ENCODE results near the gene LRRC3.

DNA sequence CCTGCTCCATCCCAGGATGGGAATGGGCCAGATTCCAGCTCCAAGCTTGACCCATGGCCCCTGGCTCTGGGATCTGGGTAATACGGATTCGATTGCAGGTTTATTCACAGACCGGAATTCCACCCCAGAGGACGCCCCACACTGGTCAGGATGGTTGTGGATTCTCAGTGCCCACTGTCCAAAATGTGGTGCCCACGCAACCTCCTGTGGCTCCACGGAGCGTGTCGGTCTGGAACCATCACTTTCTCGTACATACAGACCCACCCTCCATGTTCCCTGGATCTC is 53.1 kb downstream of the LRRC3 start:
- TF ChIP-seq CTBP1 (IDR thresholded peaks at IDR 0.05; ENCODE audit: borderline replicate concordance): no peak
- TF ChIP-seq ZNF384 (IDR thresholded peaks at IDR 0.05): no peak
- TF ChIP-seq SP1 (IDR thresholded peaks at IDR 0.05): no peak
- TF ChIP-seq BHLHE40 (IDR thresholded peaks at IDR 0.05; ENCODE audit: borderline replicate concordance): no peak
- TF ChIP-seq FOXK2 (IDR thresholded peaks at IDR 0.05): no peak
- no peak for TF ChIP-seq TARDBP (IDR thresholded peaks at IDR 0.05)
- no peak for TF ChIP-seq FOXA1 (IDR thresholded peaks at IDR 0.05)
- no peak for TF ChIP-seq HDGF (IDR thresholded peaks at IDR 0.05; ENCODE audit: borderline replicate concordance)
- no peak for TF ChIP-seq FOXM1 (IDR thresholded peaks at IDR 0.05; ENCODE audit: borderline replicate concordance)
- TF ChIP-seq, protein P1, sequence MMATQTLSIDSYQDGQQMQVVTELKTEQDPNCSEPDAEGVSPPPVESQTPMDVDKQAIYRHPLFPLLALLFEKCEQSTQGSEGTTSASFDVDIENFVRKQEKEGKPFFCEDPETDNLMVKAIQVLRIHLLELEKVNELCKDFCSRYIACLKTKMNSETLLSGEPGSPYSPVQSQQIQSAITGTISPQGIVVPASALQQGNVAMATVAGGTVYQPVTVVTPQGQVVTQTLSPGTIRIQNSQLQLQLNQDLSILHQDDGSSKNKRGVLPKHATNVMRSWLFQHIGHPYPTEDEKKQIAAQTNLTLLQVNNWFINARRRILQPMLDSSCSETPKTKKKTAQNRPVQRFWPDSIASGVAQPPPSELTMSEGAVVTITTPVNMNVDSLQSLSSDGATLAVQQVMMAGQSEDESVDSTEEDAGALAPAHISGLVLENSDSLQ (IDR thresholded peaks at IDR 0.05): no peak
- no peak for TF ChIP-seq ARNT (IDR thresholded peaks at IDR 0.05)
- TF ChIP-seq ELF4 (IDR thresholded peaks at IDR 0.05): no peak
- no peak for TF ChIP-seq SUZ12 (IDR thresholded peaks at IDR 0.05)
- no peak for TF ChIP-seq LEF1 (IDR thresholded peaks at IDR 0.05; ENCODE audit: borderline replicate concordance)
